Smooth muscle cell (in vitro differentiated cells): Measurements from ENCODE around the gene CHSY3. TPM values are rescaled to one million over a fixed set of nuclear protein-coding genes. Genes with fewer than 3 reads are reported as not detected.

Experiments
- DNase-seq: peaks from one replicate; lab custom pipeline; 2025; ENCODE audit not compliant: unreplicated experiment; lab: John Stamatoyannopoulos, UW
- H2AFZ ChIP-seq: fragments of 200-600 bp; sonication (generic); 2 replicates; pipeline ENCODE4 v1.6.0; 2016; ENCODE audit warnings: antibody characterized with exemption, low read depth, mild to moderate bottlenecking
- H3F3A ChIP-seq: fragments of 200-600 bp; sonication (generic); 2 replicates; pipeline ENCODE4 v1.6.0; 2017; ENCODE audit warnings: antibody characterized with exemption, low read depth
- H3K27ac ChIP-seq: fragments of 200-600 bp; sonication (generic); 2 replicates; pipeline ENCODE4 v1.5.1; 2016; ENCODE audit warnings: low read depth, mild to moderate bottlenecking
- H3K27me3 ChIP-seq: fragments of 200-600 bp; sonication (generic); 2 replicates; pipeline ENCODE4 v1.6.1; 2016; ENCODE audit warnings: low read depth, mild to moderate bottlenecking
- H3K36me3 ChIP-seq: fragments of 200-600 bp; sonication (generic); 2 replicates; pipeline ENCODE4 v1.5.1; 2016; ENCODE audit warnings: low read depth
- H3K4me1 ChIP-seq: fragments of 200-600 bp; sonication (generic); 2 replicates; pipeline ENCODE4 v1.5.1; 2016; ENCODE audit warnings: low read depth
- H3K4me2 ChIP-seq: fragments of 200-600 bp; sonication (generic); 2 replicates; pipeline ENCODE4 v1.6.0; 2016; ENCODE audit warnings: mild to moderate bottlenecking
- H3K4me3 ChIP-seq: fragments of 200-600 bp; sonication (generic); 2 replicates; pipeline ENCODE4 v1.5.1; 2016; ENCODE audit warnings: mild to moderate bottlenecking
- H3K79me2 ChIP-seq: fragments of 200-600 bp; sonication (generic); 2 replicates; pipeline ENCODE4 v1.6.0; 2016; ENCODE audit warnings: low read depth, mild to moderate bottlenecking
- H3K9ac ChIP-seq: fragments of 200-600 bp; sonication (generic); 2 replicates; pipeline ENCODE4 v1.6.0; 2016; ENCODE audit warnings: low read depth
- H3K9me3 ChIP-seq: fragments of 200-600 bp; sonication (generic); replicated peaks from 2 replicates; pipeline ENCODE4 v1.5.1; 2016; ENCODE audit warnings: low read depth
- H4K20me1 ChIP-seq: fragments of 200-600 bp; sonication (generic); 2 replicates; pipeline ENCODE4 v1.6.0; 2016; ENCODE audit warnings: low read depth
- CTCF ChIP-seq: fragments of 200-600 bp; sonication (generic); IDR thresholded peaks from 2 replicates; pipeline ENCODE4 v1.5.1; 2017; ENCODE audit warnings: borderline replicate concordance, mild to moderate bottlenecking, antibody characterized with exemption; ENCODE audit not compliant: insufficient read depth, poor library complexity, severe bottlenecking
- WGBS: methylation state at CpG from one replicate; pipeline ENCODE4 v1.1.7; 2016; ENCODE audit warnings: low lambda C conversion rate; 5-methylcytosine and 5-hydroxymethylcytosine counted together
- polyA plus RNA-seq: library from polyadenylated mRNA; unstranded; fragments of >200 nt; fragmentation: Nextera tagmentation; extraction: Ambion mirVana; gene quantifications from 2 replicates; pipeline ENCODE4 v1.2.1, GENCODE V29; 2016
- total RNA-seq: library from RNA; depleted of rRNA; stranded (reverse); fragments of >200 nt; gene quantifications from 2 replicates; pipeline ENCODE4 v1.2.3, GENCODE V29; 2014

CHSY3 gene
- 15.6 and 24.6 TPM in 2 replicates for total RNA-seq
- polyA plus RNA-seq = 3.9 and 12.7 TPM in 2 replicates

GRCh38 chr5:129904102-129904666 is at the start of gene CHSY3:
Gene CHSY3, plus strand, starts transcription at chr5:129904465.
- peak within 1 kb of the TSS; percentile 58 for H3K9ac ChIP-seq
- H4K20me1 ChIP-seq = peaks cover 13% of the 10 kb centered on the region
- peak within 1 kb of the TSS; percentile 98 for H3K4me2 ChIP-seq
- 2% methylated on average over 23 of the region's 62 CpGs for WGBS
- H3K79me2 ChIP-seq = peaks cover 18% of the 10 kb centered on the region
- peak within 1 kb of the TSS; percentile 33 for H3K27ac ChIP-seq
- peaks cover 5% of the 10 kb centered on the region for H3F3A ChIP-seq
- no peaks in the 10 kb centered on the region for H3K9me3 ChIP-seq
- peak within 1 kb of the TSS; percentile 84 for H3K4me3 ChIP-seq
- DNase-seq = peak; percentile 73
- peaks cover 7% of the 10 kb centered on the region for H3K4me1 ChIP-seq
- H2AFZ ChIP-seq = peak within 1 kb of the TSS; percentile 95
- no peak for TF ChIP-seq CTCF
- no peaks in the 10 kb centered on the region for H3K36me3 ChIP-seq
- H3K27me3 ChIP-seq = no peaks in the 10 kb centered on the region

- Histone ChIP-seq H3K27me3 (no peaks in the 10 kb centered on the region), H3K4me3 (no peak overlapping the region), H4K20me1 (no peaks in the 10 kb centered on the region), H3K9me3 (no peaks in the 10 kb centered on the region), H3F3A (peaks cover 2% of the 10 kb centered on the region), H3K27ac (no peak overlapping the region), H3K4me2 (no peak overlapping the region), H3K9ac (no peak overlapping the region), H2AFZ (no peak overlapping the region), H3K79me2 (no peaks in the 10 kb centered on the region), H3K36me3 (no peaks in the 10 kb centered on the region), H3K4me1 (no peaks in the 10 kb centered on the region)
- TF ChIP-seq CTCF = no peak
- WGBS = 100% methylated on average over 1 of the region's 1 CpG
- DNase-seq = no peak
These were observed 47.9 kb upstream of the CHSY3 start for GRCh38 chr5:129856325-129856724.

GRCh38 chr5:129857116-129857515 is 47.1 kb upstream of the CHSY3 start:
- H3K9me3 ChIP-seq = no peaks in the 10 kb centered on the region
- 69% methylated on average over 1 of the region's 1 CpG for WGBS
- H3K27ac ChIP-seq = no peak overlapping the region
- no peak overlapping the region for H3K9ac ChIP-seq
- no peaks in the 10 kb centered on the region for H3K4me1 ChIP-seq
- H3K4me3 ChIP-seq = no peak overlapping the region
- H4K20me1 ChIP-seq = no peaks in the 10 kb centered on the region
- H3F3A ChIP-seq = peaks cover 2% of the 10 kb centered on the region
- no peak for TF ChIP-seq CTCF
- no peaks in the 10 kb centered on the region for H3K79me2 ChIP-seq
- no peak overlapping the region for H2AFZ ChIP-seq
- no peak for DNase-seq
- H3K27me3 ChIP-seq = no peaks in the 10 kb centered on the region
- H3K4me2 ChIP-seq = no peak overlapping the region
- no peaks in the 10 kb centered on the region for H3K36me3 ChIP-seq

GRCh38 chr5:129858131-129858675 is 46.1 kb upstream of the CHSY3 start:
- Histone ChIP-seq H3K27ac (no peak overlapping the region), H4K20me1 (no peaks in the 10 kb centered on the region), H3K9ac (no peak overlapping the region), H3K79me2 (no peaks in the 10 kb centered on the region), H3K27me3 (no peaks in the 10 kb centered on the region), H3F3A (peaks cover under 1% of the 10 kb centered on the region), H3K36me3 (no peaks in the 10 kb centered on the region), H3K4me2 (no peak overlapping the region), H3K4me3 (no peak overlapping the region), H2AFZ (no peak overlapping the region), H3K9me3 (no peaks in the 10 kb centered on the region), H3K4me1 (no peaks in the 10 kb centered on the region)
- DNase-seq = no peak
- TF ChIP-seq CTCF = no peak
